Adrenal gland (tissue), 12 donors: Measurements from ENCODE around the gene RGS6. TPM values are rescaled to one million over a fixed set of nuclear protein-coding genes. Genes with fewer than 3 reads are reported as not detected.

ENCODE experiments used
- DNase-seq, 7 donors: peaks; one replicate each; pipeline ENCODE4 v3.0.0-alpha.2; 2019 to 2020
- H3K27ac ChIP-seq, 5 donors: fragments of 200-600 bp; sonication (generic) in 4 of 5; 1 replicate in 3 of 5; 2 replicates in 2 of 5; pipeline versions ENCODE4 v1.5.1 to v1.8.0; 2016 to 2020; ENCODE audit warnings: mild to moderate bottlenecking in 1 of 5
- H3K27me3 ChIP-seq: fragments of 200-600 bp; 2 replicates; pipeline ENCODE4 v1.8.0; 2021
- H3K36me3 ChIP-seq, 2 donors: fragments of 200-600 bp; replicated peaks in 1 of 2; 1 replicate in 1 of 2; 2 replicates in 1 of 2; pipeline versions ENCODE4 v1.5.1 to v1.8.0; 2018 to 2022
- H3K4me1 ChIP-seq, 2 donors: fragments of 200-600 bp; replicated peaks in 1 of 2; 1 replicate in 1 of 2; 2 replicates in 1 of 2; pipeline versions ENCODE4 v1.5.1 to v1.8.0; 2018 to 2021
- H3K4me3 ChIP-seq, 4 donors: fragments of 200-600 bp; sonication (generic) in 3 of 4; one replicate each; pipeline ENCODE4 v1.5.1; 2016 to 2018
- H3K9me3 ChIP-seq, 3 donors: fragments of 200-600 bp; sonication (generic) in 1 of 3; replicated peaks in 1 of 3; 1 replicate in 2 of 3; 2 replicates in 1 of 3; pipeline versions ENCODE4 v1.5.1 to v1.8.0; 2016 to 2021
- POLR2A ChIP-seq, 2 donors: fragments of 450-650 bp; IDR thresholded peaks; one replicate each; pipeline ENCODE4 v1.6.1; 2017; ENCODE audit warnings: antibody characterized with exemption in 2 of 2, mild to moderate bottlenecking in 2 of 2, moderate library complexity in 1 of 2
- WGBS, 4 donors: extraction: QIAGEN DNeasy Blood & Tissue Kit in 2 of 4; methylation state at CpG; one replicate each; pipeline versions ENCODE4 v1.1.5 to v1.1.7; 2013 to 2017; 5-methylcytosine and 5-hydroxymethylcytosine counted together
- intact Hi-C, 2 donors: fragments of 100-400 bp; cut with DNase I; formaldehyde crosslinking; loops; one replicate each; pipeline versions ENCODE4 v1.14.1 to v1.15.0; 2022 to 2023
- polyA plus RNA-seq, 3 donors: library from polyadenylated mRNA; stranded (reverse); fragments of 200-250 nt in 2 of 3; fragments of 350-450 nt in 1 of 3; fragmentation: Illumina TruSeq in 1 of 3; extraction: RNeasy Lipid Tissue Mini Kit (QIAGEN cat#74804) in 1 of 3; gene quantifications; one replicate each; pipeline ENCODE4 v1.2.3, GENCODE V29; 2013 to 2014
- total RNA-seq, 9 donors: library from RNA; depleted of rRNA in 4 of 9; stranded (reverse); fragments of >200 nt in 4 of 9; fragments of 120-200 nt in 1 of 9; fragmentation: NEBNext Ultra II Directional in 1 of 9; extraction: Animal tissue kit (Norgen Biotek cat#: 25700) in 1 of 9; gene quantifications; one replicate each; pipeline versions ENCODE4 v1.1.0 to v1.2.4, GENCODE V29; 2013 to 2023
- TF ChIP-seq, protein P1 (sequence below), 6 experiments: fragments of 450-650 bp in 4 of 6; fragments of 200-600 bp in 2 of 6; sonication (generic) in 1 of 6; IDR thresholded peaks; 1 replicate in 5 of 6; 2 replicates in 1 of 6; pipeline versions ENCODE4 v1.5.1 to v1.8.0; 2016 to 2021; ENCODE audit warnings: antibody characterized with exemption in 6 of 6, mild to moderate bottlenecking in 2 of 6, moderate library complexity in 1 of 6
- donor health status: healthy with polysubstance abuse.
- donor health status: Bipolar disorder and iron deficiency.
- donor health status: DM: yes; HTN: yes; CAD: no.
- donor health status: DM: no; HTN: no; CAD: no.
- donor health status: DM: no; HTN: no; CAD: no.
- donor health status: DM: yes; HTN: yes; CAD: no.

RGS6 gene
- total and polyA plus RNA-seq, 12 donors: 0.06 to 4.3 (median 0.41) TPM; not detected in 1

DNA sequence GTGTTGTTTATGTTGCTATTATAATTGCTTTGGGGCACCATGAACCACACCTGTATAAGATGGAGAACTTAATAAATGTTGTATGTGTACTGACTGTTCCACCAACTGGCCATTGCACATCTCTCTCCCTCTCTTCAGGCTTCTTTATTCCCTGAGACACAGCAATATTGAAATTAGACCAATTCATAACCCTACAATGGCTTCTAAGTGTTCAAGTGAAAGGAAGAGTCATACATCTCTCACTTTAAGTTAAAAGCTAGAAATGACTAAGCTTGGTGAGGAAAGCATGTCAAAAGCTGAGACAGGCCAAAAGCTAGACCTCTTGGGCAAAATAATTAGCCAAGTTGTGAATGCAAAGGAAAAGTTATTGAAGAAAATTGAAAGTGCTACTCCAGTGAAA lies 373.3 kb downstream of the RGS6 start:
- no peak overlapping the region for H3K4me3 ChIP-seq
- no peaks in the 10 kb centered on the region for H3K4me1 ChIP-seq
- H3K27me3 ChIP-seq: no peaks in the 10 kb centered on the region
- intact Hi-C loops: no loop called here
- no peaks in the 10 kb centered on the region for H3K36me3 ChIP-seq
- no peak for DNase-seq
- TF ChIP-seq, protein P1, sequence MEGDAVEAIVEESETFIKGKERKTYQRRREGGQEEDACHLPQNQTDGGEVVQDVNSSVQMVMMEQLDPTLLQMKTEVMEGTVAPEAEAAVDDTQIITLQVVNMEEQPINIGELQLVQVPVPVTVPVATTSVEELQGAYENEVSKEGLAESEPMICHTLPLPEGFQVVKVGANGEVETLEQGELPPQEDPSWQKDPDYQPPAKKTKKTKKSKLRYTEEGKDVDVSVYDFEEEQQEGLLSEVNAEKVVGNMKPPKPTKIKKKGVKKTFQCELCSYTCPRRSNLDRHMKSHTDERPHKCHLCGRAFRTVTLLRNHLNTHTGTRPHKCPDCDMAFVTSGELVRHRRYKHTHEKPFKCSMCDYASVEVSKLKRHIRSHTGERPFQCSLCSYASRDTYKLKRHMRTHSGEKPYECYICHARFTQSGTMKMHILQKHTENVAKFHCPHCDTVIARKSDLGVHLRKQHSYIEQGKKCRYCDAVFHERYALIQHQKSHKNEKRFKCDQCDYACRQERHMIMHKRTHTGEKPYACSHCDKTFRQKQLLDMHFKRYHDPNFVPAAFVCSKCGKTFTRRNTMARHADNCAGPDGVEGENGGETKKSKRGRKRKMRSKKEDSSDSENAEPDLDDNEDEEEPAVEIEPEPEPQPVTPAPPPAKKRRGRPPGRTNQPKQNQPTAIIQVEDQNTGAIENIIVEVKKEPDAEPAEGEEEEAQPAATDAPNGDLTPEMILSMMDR (IDR thresholded peaks at IDR 0.05): no peak
- no peak for TF ChIP-seq POLR2A (IDR thresholded peaks at IDR 0.05)
- H3K27ac ChIP-seq: no peak overlapping the region
- no peaks in the 10 kb centered on the region for H3K9me3 ChIP-seq

DNA sequence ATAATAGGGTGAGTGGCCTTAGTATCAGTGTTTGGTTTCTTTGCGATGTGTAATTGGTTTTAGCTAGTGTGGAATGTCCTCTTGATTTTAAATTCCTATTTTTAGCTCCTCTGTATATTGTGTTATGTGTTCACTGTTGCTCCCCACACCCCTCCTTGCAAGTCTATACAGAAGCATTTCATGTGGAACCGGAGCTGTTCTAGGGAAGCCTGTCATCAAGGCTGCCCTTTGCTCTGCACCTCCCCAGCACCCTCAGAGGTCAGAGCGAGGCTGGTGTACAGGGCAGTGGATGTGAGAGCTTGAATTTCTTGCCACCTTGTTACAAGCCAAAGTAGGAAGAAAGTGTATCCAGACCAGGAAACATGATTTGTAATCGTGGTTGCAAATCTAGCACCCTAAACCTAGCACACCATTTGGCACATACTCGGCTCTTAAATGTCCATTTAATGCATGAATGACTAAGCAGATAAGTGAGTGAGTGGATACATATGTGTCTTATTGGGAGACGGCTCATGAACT lies 376.8 kb downstream of the RGS6 start:
- H3K4me1 ChIP-seq: no peaks in the 10 kb centered on the region
- intact Hi-C loops: no loop called here
- WGBS, 4 donors: 64 to 79% (median 71%) methylated on average over 6 of the region's 6 CpGs
- no peak for DNase-seq
- no peak overlapping the region for H3K4me3 ChIP-seq
- no peaks in the 10 kb centered on the region for H3K36me3 ChIP-seq
- H3K27ac ChIP-seq: no peak overlapping the region
- no peaks in the 10 kb centered on the region for H3K27me3 ChIP-seq
- no peaks in the 10 kb centered on the region for H3K9me3 ChIP-seq
- TF ChIP-seq POLR2A (IDR thresholded peaks at IDR 0.05): no peak
- TF ChIP-seq, protein P1 (IDR thresholded peaks at IDR 0.05): no peak

DNA sequence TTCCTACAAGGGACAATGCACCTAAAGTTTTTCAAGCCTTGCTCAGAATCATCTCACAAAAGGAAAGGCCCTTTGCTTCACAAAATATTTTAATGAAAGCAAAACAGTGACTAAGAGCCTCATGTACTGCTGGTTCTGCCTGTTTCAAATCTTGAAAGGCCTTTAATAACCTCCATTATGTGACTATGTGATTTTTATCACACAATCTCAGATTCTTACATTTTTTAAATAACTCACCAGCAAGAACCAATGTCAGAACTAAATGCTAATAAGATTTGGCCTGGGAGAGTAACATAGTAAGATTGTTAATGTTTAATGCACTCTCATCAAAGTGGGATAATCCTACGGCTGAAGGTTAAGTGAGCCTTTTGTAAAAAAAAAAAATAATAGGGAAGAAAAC lies 378.9 kb downstream of the RGS6 start:
- no peak overlapping the region for H3K4me3 ChIP-seq
- no peak for TF ChIP-seq POLR2A (IDR thresholded peaks at IDR 0.05)
- TF ChIP-seq, protein P1 (IDR thresholded peaks at IDR 0.05): no peak
- H3K4me1 ChIP-seq: no peaks in the 10 kb centered on the region
- H3K27ac ChIP-seq: no peak overlapping the region
- no peaks in the 10 kb centered on the region for H3K36me3 ChIP-seq
- WGBS, 4 donors: 75 to 92% (median 85%) methylated on average over 1 of the region's 1 CpG
- no peaks in the 10 kb centered on the region for H3K27me3 ChIP-seq
- no peaks in the 10 kb centered on the region for H3K9me3 ChIP-seq
- intact Hi-C loops: no loop called here
- no peak for DNase-seq

DNA sequence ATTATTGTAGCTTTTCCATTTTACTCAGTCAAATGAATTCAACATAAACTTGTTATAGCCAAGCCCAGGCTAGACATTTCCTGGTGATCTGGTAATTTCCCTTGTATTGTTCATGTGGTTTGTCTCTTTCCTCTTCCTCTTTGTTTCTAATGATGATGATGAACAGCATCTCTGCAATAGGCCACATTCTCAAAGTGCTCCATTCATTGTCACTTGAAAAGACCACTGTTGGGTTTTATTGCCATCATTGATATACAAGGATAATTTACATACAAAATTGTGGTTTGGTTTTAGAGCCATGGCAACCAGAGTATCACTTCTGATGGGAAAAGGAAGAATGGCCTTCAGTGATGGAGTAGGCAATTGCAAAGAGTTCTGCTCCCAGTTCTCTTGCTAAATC lies 379.3 kb downstream of the RGS6 start:
- Histone ChIP-seq H3K36me3 (no peaks in the 10 kb centered on the region), H3K9me3 (no peaks in the 10 kb centered on the region), H3K4me1 (no peaks in the 10 kb centered on the region), H3K4me3 (no peak overlapping the region), H3K27ac (no peak overlapping the region), H3K27me3 (no peaks in the 10 kb centered on the region)
- TF ChIP-seq POLR2A (IDR thresholded peaks at IDR 0.05): no peak
- TF ChIP-seq, protein P1 (IDR thresholded peaks at IDR 0.05): no peak
- DNase-seq: no peak
- intact Hi-C loops: no loop called here
